HCT116 (cell line): ENCODE data around the gene DUSP16.
"Not testable (repeated sequence)": the region's sequence is repeated elsewhere in the genome, so short reads cannot be mapped to it uniquely, and the experiment has no call there.

Source experiments
- ATF3 ChIP-seq: IDR thresholded peaks from 2 replicates; pipeline ENCODE4 v1.6.1; 2012
- CTCF ChIP-seq, 3 experiments: fragments of 200-600 bp in 1 of 3; sonication (generic) in 1 of 3; IDR thresholded peaks in 2 of 3; conservative IDR thresholded peaks in 1 of 3; 2 replicates each; pipeline ENCODE4 v1.5.1; 2012 to 2017; ENCODE audit warnings: low read depth in 2 of 3, low read length in 2 of 3, antibody characterized with exemption in 1 of 3, borderline replicate concordance in 1 of 3, control low read depth in 1 of 3, mild to moderate bottlenecking in 1 of 3, mixed read lengths in 1 of 3, mixed run types in 1 of 3, moderate library complexity in 1 of 3; ENCODE audit not compliant: insufficient read depth in 1 of 3
- EZH2 ChIP-seq: fragments of 200-600 bp; sonication (generic); IDR thresholded peaks from 2 replicates; pipeline ENCODE4 v1.6.1; 2017; ENCODE audit warnings: antibody characterized with exemption, mixed run types
- EZH2phosphoT487 ChIP-seq: fragments of 200-600 bp; IDR thresholded peaks from 2 replicates; pipeline ENCODE4 v1.6.1; 2018; ENCODE audit warnings: antibody characterized with exemption, borderline replicate concordance
- MAX ChIP-seq: IDR thresholded peaks from 2 replicates; pipeline ENCODE4 v1.6.1; 2012
- POLR2A ChIP-seq: IDR thresholded peaks from 2 replicates; pipeline ENCODE4 v1.7.0; 2011; ENCODE audit warnings: borderline replicate concordance; ENCODE audit not compliant: insufficient read depth, insufficient read length; ENCODE audit errors: extremely low read depth
- POLR2AphosphoS5 ChIP-seq: IDR thresholded peaks from 2 replicates; pipeline ENCODE4 v1.6.1; 2011; ENCODE audit warnings: mild to moderate bottlenecking, low read depth, low read length, moderate library complexity
- REST ChIP-seq: IDR thresholded peaks from 2 replicates; pipeline ENCODE4 v1.6.1; 2012; ENCODE audit warnings: low read depth
- YY1 ChIP-seq: IDR thresholded peaks from 2 replicates; pipeline ENCODE4 v1.6.1; 2011; ENCODE audit warnings: low read length, low read depth, moderate library complexity, mild to moderate bottlenecking; ENCODE audit not compliant: insufficient replicate concordance; ENCODE audit errors: extremely low read depth
- ZBTB33 ChIP-seq: IDR thresholded peaks from 2 replicates; pipeline ENCODE4 v1.6.1; 2011; ENCODE audit warnings: mild to moderate bottlenecking, low read length, moderate library complexity; ENCODE audit not compliant: insufficient replicate concordance; ENCODE audit errors: extremely low read depth

- TF ChIP-seq CTCF (IDR thresholded peaks at IDR 0.05 in 2 of 3, conservative IDR thresholded peaks at IDR 0.05 in 1 of 3; ENCODE audit: borderline replicate concordance in 1 of 3, insufficient read depth in 1 of 3, low read depth in 2 of 3, low read length in 2 of 3); REST; EZH2phosphoT487; POLR2AphosphoS5; POLR2A; ZBTB33; ATF3; MAX; YY1; EZH2: not testable (repeated sequence)
Measured at GRCh38 chr12:12471982-12472961, 90.4 kb downstream of the DUSP16 start.
